HG03460 (cell line): ENCODE results near the gene CRMP1.
"Not testable (repeated sequence)": the region's sequence is repeated elsewhere in the genome, so short reads cannot be mapped to it uniquely, and the experiment has no call there.

Experiments used
- ATAC-seq: cut with Tn5 transposase; IDR thresholded peaks from one replicate; pipeline ENCODE4 v1.9.1; 2021; ENCODE audit not compliant: unreplicated experiment

Gene CRMP1

GRCh38 chr4:5863461-5864113 lies 29.3 kb downstream of the CRMP1 start:
- ATAC-seq = no peak

- no peak for ATAC-seq
These were observed 34.7 kb downstream of the CRMP1 start for GRCh38 chr4:5858020-5858769.

- no peak for ATAC-seq
These were observed 35.7 kb downstream of the CRMP1 start for GRCh38 chr4:5857199-5857598.

- ATAC-seq = not testable (repeated sequence)
These were observed 36.5 kb downstream of the CRMP1 start for GRCh38 chr4:5856362-5856761.

GRCh38 chr4:5854929-5855328 lies 38.0 kb downstream of the CRMP1 start:
- no peak for ATAC-seq

GRCh38 chr4:5852523-5853202 lies 40.2 kb downstream of the CRMP1 start:
- no peak for ATAC-seq

GRCh38 chr4:5851637-5852301 lies 41.1 kb downstream of the CRMP1 start:
- no peak for ATAC-seq

- no peak for ATAC-seq
These were observed 47.6 kb downstream of the CRMP1 start for GRCh38 chr4:5845035-5845905.

- ATAC-seq = no peak
These were observed 49.0 kb downstream of the CRMP1 start for GRCh38 chr4:5843573-5844530.

- no peak for ATAC-seq
These were observed 50.4 kb downstream of the CRMP1 start for GRCh38 chr4:5842456-5842855.

GRCh38 chr4:5839751-5840674 lies 52.9 kb downstream of the CRMP1 start:
- ATAC-seq = no peak

- no peak for ATAC-seq
These were observed 53.6 kb downstream of the CRMP1 start for GRCh38 chr4:5839332-5839731.

- not testable (repeated sequence) for ATAC-seq
These were observed 55.4 kb downstream of the CRMP1 start for GRCh38 chr4:5837483-5837882.

GRCh38 chr4:5836943-5837342 lies 55.9 kb downstream of the CRMP1 start:
- no peak for ATAC-seq

- ATAC-seq = no peak
These were observed 64.9 kb downstream of the CRMP1 start for GRCh38 chr4:5828005-5828391.

GRCh38 chr4:5827108-5828004 lies 65.5 kb downstream of the CRMP1 start:
- no peak for ATAC-seq

- ATAC-seq = no peak
These were observed 66.3 kb downstream of the CRMP1 start for GRCh38 chr4:5826437-5827107.
